Measurements from ENCODE around the gene COL16A1.

Gene COL16A1

GRCh38 chr1:31663622-31664452 lies 40.0 kb downstream of the COL16A1 start:
- no peak for DNase-seq

GRCh38 chr1:31662463-31662862 lies 41.4 kb downstream of the COL16A1 start:
- no peak for DNase-seq

- DNase-seq = no peak
Measured at GRCh38 chr1:31661856-31662255, 42.0 kb downstream of the COL16A1 start.

GRCh38 chr1:31660871-31661455 lies 42.9 kb downstream of the COL16A1 start:
- no peak for DNase-seq

GRCh38 chr1:31659889-31660288 lies 43.9 kb downstream of the COL16A1 start:
- DNase-seq = no peak

GRCh38 chr1:31658721-31659120 lies 45.1 kb downstream of the COL16A1 start:
- DNase-seq = no peak

GRCh38 chr1:31657972-31658510 lies 45.8 kb downstream of the COL16A1 start:
- DNase-seq = no peak

GRCh38 chr1:31657020-31657804 lies 46.6 kb downstream of the COL16A1 start:
- DNase-seq = no peak

- no peak for DNase-seq
Measured at GRCh38 chr1:31655756-31656155, 48.1 kb downstream of the COL16A1 start.

GRCh38 chr1:31655104-31655503 lies 48.7 kb downstream of the COL16A1 start:
- DNase-seq = no peak

GRCh38 chr1:31654474-31654776 lies 49.4 kb downstream of the COL16A1 start:
- no peak for DNase-seq

GRCh38 chr1:31653717-31654473 lies 49.9 kb downstream of the COL16A1 start:
- DNase-seq = no peak

GRCh38 chr1:31652891-31653499 lies 50.8 kb downstream of the COL16A1 start:
- DNase-seq = no peak

GRCh38 chr1:31651766-31652165 lies 52.1 kb downstream of the COL16A1 start:
- no peak for DNase-seq

GRCh38 chr1:31651089-31651420 lies 52.8 kb downstream of the COL16A1 start:
- DNase-seq = no peak

GRCh38 chr1:31650161-31651088 lies 53.4 kb downstream of the COL16A1 start:
- no peak for DNase-seq

GRCh38 chr1:31648641-31649357 lies 55.0 kb downstream of the COL16A1 start:
- no peak for DNase-seq

- DNase-seq = no peak
Measured at GRCh38 chr1:31648190-31648589, 55.6 kb downstream of the COL16A1 start.

GRCh38 chr1:31647106-31647505 lies 56.7 kb downstream of the COL16A1 start:
- no peak for DNase-seq

- DNase-seq = no peak
Measured at GRCh38 chr1:31646259-31646960, 57.4 kb downstream of the COL16A1 start.

Measured in NCI-H2107 (cell line).